MM.1S (cell line): Measurements from ENCODE around the gene GNL3.

ENCODE experiments used
- EZH2 ChIP-seq: fragments of 300-600 bp; sonication (generic); optimal IDR thresholded peaks from 2 replicates; pipeline ENCODE3; 2017; ENCODE audit warnings: low read depth, mild to moderate bottlenecking, antibody characterized with exemption, low read length, mixed read lengths
- EZH2phosphoT487 ChIP-seq: fragments of 300-600 bp; sonication (generic); IDR thresholded peaks from 2 replicates; pipeline ENCODE4 v1.6.1; 2018; ENCODE audit warnings: antibody characterized with exemption, low read length
- TF ChIP-seq, protein P1 (sequence below): fragments of 300-600 bp; sonication (generic); IDR thresholded peaks from 2 replicates; pipeline ENCODE4 v1.5.1; 2016; ENCODE audit warnings: antibody characterized with exemption, low read length, mixed read lengths

DNA sequence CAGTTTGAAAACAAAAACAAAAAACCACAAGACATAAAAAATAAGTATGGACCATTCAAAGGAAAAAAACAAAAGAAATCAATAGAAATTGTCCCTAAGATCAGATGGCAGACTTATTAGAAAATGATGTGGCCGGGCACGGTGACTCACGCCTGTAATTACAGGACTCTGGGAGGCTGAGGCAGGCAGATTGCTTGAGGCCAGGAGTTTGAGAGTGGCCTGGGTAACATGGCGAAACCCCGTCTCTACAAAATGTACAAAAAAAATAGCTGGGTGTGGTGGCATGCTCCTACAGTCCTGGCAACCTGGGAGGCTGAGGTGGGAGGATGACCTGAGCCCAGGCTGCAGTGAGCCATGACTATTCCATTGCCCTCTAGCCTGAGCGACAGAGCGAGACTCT lies 36.7 kb downstream of the GNL3 start:
- TF ChIP-seq EZH2 (no peak), EZH2phosphoT487 (no peak)
- TF ChIP-seq, protein P1, sequence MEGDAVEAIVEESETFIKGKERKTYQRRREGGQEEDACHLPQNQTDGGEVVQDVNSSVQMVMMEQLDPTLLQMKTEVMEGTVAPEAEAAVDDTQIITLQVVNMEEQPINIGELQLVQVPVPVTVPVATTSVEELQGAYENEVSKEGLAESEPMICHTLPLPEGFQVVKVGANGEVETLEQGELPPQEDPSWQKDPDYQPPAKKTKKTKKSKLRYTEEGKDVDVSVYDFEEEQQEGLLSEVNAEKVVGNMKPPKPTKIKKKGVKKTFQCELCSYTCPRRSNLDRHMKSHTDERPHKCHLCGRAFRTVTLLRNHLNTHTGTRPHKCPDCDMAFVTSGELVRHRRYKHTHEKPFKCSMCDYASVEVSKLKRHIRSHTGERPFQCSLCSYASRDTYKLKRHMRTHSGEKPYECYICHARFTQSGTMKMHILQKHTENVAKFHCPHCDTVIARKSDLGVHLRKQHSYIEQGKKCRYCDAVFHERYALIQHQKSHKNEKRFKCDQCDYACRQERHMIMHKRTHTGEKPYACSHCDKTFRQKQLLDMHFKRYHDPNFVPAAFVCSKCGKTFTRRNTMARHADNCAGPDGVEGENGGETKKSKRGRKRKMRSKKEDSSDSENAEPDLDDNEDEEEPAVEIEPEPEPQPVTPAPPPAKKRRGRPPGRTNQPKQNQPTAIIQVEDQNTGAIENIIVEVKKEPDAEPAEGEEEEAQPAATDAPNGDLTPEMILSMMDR: no peak
